ENCODE results near the gene CALHM2. TPM values are rescaled to one million over a fixed set of nuclear protein-coding genes. Genes with fewer than 3 reads are reported as not detected.

CALHM2 gene
- total RNA-seq, 4 donors from 2014 or later: 8.6 to 33.8 (median 23.1) TPM

- Histone ChIP-seq H3K27ac (peak overlapping the region; percentile 67 to 86 (median 82)), H3K4me3 (peak overlapping the region; percentile 66 to 87 (median 74)), H3K27me3 (no peaks in the 10 kb centered on the region), H3K36me3 (peaks cover 0 to 38% (median 0%) of the 10 kb centered on the region in 3 donors), H3K4me1 (peaks cover 0 to 27% (median 9%) of the 10 kb centered on the region in 4 donors), H3K9me3 (no peaks in the 10 kb centered on the region)
- no peak for DNase-seq
- TF ChIP-seq POLR2A (IDR thresholded peaks at IDR 0.05): no peak
- TF ChIP-seq, protein P1, sequence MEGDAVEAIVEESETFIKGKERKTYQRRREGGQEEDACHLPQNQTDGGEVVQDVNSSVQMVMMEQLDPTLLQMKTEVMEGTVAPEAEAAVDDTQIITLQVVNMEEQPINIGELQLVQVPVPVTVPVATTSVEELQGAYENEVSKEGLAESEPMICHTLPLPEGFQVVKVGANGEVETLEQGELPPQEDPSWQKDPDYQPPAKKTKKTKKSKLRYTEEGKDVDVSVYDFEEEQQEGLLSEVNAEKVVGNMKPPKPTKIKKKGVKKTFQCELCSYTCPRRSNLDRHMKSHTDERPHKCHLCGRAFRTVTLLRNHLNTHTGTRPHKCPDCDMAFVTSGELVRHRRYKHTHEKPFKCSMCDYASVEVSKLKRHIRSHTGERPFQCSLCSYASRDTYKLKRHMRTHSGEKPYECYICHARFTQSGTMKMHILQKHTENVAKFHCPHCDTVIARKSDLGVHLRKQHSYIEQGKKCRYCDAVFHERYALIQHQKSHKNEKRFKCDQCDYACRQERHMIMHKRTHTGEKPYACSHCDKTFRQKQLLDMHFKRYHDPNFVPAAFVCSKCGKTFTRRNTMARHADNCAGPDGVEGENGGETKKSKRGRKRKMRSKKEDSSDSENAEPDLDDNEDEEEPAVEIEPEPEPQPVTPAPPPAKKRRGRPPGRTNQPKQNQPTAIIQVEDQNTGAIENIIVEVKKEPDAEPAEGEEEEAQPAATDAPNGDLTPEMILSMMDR (IDR thresholded peaks at IDR 0.05): no peak
Observed at GRCh38 chr10:103396789-103397087, 55.4 kb downstream of the CALHM2 start.

Other genes starting within 250 kb of the CALHM2 start
- gene RPEL1, start 206.5 kb downstream of the CALHM2 start, total RNA-seq: under 1 TPM in 2 of 4 donors, not detected in 2; 0.40 to 0.88 TPM
- gene INA, start 175.2 kb downstream of the CALHM2 start, total RNA-seq: 1 to 10 TPM in 1 of 4 donors, under 1 TPM in 1, not detected in 2; 0.35 to 1.1 TPM
- 10 to 100 TPM in 2 of 4 donors, 1 to 10 TPM in 2; 6.6 to 25.6 (median 10.1) TPM for gene PCGF6, start 101.2 kb downstream of the CALHM2 start, total RNA-seq
- 1 to 10 TPM; 3.6 to 7.0 (median 5.3) TPM for gene TAF5, start 84.4 kb downstream of the CALHM2 start, total RNA-seq
- 100 to 1,000 TPM in 3 of 4 donors, 10 to 100 TPM in 1; 78.6 to 235 (median 167) TPM for gene ATP5MK, start 55.9 kb downstream of the CALHM2 start, total RNA-seq
- gene PDCD11, start 55.7 kb downstream of the CALHM2 start, total RNA-seq: 10 to 100 TPM; 11.6 to 42.1 (median 19.0) TPM
- gene CALHM1, start 6.5 kb upstream of the CALHM2 start, total RNA-seq: under 1 TPM in 1 of 4 donors, not detected in 3; 0.85 TPM
- gene CALHM3, start 26.9 kb upstream of the CALHM2 start, total RNA-seq: not detected
- 10 to 100 TPM; 40.4 to 51.8 (median 45.8) TPM for gene NEURL1, start 41.3 kb upstream of the CALHM2 start, total RNA-seq